Activated gamma-delta T cell (primary cell): ENCODE measurements around the gene SF3A2.
"Not testable (repeated sequence)": the region's sequence is repeated elsewhere in the genome, so short reads cannot be mapped to it uniquely, and the experiment has no call there.

ENCODE experiments used
- DNase-seq: peaks from one replicate; lab custom pipeline; 2025; lab: John Stamatoyannopoulos, UW
- total RNA-seq, 2 donors: gene quantifications; one replicate each; lab custom pipeline; 2026; lab: John Stamatoyannopoulos, UW

The SF3A2 gene, protein sequence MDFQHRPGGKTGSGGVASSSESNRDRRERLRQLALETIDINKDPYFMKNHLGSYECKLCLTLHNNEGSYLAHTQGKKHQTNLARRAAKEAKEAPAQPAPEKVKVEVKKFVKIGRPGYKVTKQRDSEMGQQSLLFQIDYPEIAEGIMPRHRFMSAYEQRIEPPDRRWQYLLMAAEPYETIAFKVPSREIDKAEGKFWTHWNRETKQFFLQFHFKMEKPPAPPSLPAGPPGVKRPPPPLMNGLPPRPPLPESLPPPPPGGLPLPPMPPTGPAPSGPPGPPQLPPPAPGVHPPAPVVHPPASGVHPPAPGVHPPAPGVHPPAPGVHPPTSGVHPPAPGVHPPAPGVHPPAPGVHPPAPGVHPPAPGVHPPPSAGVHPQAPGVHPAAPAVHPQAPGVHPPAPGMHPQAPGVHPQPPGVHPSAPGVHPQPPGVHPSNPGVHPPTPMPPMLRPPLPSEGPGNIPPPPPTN
- total RNA-seq = 41.5 to 45.6 reads per million in 2 donors

DNA sequence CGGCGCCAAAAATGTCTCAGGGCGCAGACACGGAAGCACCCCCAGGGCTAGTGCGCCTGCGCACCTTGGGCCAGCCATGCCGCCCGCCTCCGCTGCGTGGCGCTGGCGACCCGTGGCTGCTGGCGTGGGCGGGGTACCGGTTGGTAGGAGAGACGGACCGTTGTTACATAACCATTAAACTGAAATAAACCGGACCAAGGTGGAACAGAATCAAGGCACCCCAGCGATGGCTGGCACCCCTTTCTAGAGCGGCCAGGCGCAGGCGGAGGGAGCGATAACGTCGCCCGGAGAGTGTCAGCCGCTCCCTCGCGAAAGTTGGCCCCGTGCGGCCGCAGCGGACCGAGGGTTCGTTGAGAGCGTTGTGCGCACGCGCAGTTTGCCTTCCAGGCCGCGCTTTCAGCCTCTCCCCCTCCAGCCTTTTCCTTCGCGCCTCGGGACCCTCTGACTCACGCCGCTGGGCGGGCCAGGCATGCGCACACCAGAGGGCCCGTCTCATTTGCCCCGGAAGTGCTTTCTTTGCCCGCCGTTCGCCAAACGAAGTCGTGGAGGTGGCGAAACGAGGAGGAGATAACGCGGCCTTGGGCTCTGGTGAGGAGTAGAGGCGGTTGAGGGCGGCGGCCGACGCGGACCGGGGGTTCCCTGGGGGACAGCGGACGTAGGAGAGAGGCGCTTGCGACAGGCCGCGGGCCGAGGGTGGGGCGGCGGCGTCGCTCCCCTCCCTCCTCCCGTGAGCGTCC, at the start of gene SF3A2, which contains the start of gene PLEKHJ1:
SF3A2 (plus strand) TSS at position 511 of the 737 bp plus-strand sequence. CDS start 6,595 bp downstream, outside the sequence.
PLEKHJ1 (minus strand) TSS at position 16 of the 737 bp plus-strand sequence. CDS start 81 bp downstream, outside the sequence.
- DNase-seq = peak; percentile 96

DNA sequence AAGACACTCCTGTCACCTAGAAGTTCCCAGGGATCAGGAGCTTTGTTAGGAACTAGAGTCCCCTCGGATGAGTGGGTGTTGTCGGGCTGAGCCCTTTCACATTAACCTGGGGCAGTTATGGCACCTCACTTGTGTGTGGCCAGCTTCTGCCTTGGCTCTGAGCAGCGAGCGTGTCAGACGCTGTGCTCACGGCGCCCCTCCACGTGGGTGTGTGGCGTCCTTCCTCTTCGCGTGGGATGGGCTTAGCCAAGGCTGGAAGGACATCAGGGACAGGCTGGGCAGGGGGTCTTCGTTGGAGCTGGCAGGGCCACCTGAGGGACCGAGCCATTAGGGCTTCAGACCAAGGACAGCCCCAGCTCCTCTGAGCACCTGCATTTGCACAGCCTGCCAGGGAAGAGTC, 49.5 kb upstream of the SF3A2 start:
- DNase-seq = no peak

DNA sequence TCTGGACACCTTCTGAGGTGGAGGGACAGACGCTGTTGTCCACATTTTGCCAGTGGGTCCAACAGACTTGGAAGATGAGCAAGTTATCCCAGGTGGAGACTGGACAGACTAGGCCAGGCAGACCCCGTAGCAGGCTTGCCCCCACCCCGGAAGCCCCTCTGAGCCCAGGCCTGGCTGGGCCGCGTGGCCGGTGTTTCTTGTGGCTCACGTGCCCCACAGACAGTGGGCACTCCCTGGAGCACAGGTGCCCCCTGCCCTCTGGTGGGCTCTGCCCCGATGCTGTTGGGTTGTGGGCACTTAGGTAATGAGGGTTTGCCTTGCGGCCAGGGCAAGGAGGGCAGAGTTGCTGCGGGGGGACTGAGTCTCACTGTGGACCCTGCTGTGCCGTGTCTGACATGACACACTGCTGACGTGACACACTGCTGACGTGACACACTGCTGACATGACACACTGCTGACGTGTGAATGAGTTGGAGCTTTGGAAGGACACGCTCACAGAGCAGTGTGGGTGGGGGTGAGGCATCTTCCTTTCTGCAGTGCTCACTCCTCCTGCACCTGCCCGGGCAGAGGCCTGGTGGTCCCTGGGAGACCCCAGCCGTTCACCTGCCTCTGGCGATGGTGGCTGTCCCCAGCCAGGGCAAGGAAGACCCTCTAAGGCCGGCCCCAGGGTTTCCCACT, 47.8 kb upstream of the SF3A2 start:
- no peak for DNase-seq

DNA sequence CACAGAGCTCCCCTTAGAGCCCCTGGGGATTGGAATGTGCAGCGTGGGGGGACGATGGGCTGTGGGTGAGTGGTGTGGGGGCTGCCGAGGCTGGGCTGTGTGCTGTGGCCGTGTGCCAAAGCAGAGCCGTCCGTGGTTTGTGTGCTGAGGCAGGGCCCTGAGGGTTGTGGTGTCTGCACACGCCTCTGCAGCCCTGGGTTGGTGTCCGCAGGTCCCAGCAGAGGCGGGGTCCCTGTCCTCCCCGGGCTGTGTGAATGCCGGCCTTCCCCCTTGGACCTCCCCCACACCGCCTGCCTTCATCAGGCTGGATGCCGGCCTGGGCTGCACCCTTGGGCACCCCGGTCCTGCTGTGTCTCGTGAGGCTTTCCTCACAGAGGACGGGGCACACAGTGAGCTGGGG, 46.7 kb upstream of the SF3A2 start:
- no peak for DNase-seq

DNA sequence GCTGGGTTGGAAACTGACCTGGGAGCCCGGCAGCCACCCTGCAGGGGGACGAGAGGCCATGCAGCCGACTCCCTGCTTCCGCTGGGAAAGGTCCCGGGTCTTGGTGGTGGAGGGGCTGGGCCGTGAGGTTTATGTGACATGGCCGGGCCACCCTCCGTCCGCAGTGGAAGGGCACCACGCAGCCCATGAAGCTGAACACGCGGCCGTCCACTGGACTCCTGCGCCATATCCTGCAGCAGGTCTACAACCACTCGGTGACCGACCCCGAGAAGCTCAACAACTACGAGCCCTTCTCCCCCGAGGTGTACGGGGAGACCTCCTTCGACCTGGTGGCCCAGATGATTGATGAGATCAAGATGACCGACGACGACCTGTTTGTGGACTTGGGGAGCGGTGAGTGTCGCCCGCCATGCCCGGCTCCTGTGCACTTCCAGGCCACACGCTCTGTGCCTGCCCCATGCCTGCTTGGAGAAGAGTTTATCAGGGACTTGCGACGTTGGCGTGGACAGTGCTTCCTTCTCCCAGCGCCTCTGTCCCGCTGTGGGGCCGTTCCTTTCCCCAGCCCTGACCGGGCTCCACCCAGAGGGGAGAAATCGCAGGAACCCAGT, 45.7 kb upstream of the SF3A2 start:
- no peak for DNase-seq

DNA sequence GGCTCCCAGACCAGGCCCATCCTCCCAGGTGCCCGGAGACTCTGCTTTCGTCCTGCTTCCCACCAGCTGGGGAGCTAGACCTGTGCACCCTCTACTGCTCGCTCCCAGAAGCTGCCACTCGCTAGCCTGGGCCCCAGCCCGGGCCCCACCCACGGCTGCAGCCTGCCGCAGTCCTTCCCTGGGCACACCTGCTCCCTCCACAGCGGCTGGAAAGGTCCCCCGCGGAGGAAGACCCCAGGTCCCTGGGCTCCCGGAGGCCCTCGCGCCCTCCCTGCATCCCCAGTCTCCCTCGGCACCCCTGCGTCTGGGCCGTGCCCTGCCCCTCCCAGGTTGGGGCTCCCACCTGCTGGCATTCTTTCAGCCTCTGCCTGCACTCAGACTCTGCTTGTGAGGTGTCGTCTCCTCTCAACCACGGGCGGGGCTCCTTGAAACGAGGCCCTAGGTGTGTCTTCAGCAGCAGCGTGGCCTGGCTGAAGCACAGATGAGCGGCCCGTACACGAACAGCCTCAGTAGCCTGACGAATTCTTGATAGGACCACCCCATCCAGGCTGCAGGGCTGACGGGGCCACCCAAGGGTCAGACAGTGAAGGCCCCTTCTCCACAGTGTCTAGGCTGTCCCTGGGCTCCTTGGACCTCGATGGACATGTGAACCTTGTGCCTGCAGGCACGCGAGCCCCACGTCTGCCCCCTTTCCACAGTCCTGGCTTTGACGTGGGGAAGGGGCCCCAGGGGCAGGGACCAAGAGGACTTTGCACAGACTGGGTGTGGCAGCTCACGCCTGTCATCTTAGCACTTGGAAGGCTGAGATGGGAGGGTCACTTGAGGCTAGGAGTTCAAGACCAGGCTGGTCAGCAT, 44.9 kb upstream of the SF3A2 start:
- DNase-seq = no peak

DNA sequence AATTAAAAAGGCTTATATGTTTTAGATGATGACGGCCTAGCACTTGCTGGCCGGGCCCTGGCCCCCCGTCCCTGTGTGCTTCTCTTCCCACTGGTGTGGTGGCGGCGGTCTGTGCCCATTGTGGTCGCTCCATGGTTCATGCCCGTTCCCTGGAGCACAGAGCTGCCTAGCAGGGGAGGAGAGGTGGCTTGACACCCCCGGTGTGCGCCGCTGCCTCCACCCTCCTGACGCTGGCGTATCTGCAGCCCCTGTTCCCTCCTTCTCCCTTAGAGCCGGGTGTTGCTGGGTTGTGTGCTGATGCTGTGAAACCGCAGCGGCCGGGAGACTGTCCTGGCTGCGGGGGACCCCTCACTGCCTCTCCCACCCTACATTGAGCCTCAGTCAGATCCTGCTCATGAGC, 43.8 kb upstream of the SF3A2 start:
- no peak for DNase-seq

DNA sequence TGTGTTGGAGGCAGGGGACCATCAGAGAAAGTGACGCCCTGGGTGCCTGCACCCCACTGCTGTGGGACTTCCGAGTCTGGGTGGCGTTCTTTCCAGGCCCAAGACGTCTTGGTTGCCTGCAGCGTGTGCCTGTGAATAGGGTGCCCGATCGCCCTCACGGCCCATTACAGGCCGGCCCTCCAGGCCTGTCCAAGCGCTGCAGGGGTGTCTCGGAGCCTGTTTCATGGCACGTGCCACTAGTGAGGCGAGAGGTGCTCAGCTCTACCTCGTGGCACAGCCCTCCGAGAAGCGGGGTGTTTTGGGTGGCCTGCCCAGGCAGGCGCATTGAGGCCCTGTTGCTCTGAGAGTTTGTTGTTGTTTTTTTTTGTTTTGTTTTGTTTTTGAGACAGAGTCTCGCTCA, 42.8 kb upstream of the SF3A2 start:
- no peak for DNase-seq

DNA sequence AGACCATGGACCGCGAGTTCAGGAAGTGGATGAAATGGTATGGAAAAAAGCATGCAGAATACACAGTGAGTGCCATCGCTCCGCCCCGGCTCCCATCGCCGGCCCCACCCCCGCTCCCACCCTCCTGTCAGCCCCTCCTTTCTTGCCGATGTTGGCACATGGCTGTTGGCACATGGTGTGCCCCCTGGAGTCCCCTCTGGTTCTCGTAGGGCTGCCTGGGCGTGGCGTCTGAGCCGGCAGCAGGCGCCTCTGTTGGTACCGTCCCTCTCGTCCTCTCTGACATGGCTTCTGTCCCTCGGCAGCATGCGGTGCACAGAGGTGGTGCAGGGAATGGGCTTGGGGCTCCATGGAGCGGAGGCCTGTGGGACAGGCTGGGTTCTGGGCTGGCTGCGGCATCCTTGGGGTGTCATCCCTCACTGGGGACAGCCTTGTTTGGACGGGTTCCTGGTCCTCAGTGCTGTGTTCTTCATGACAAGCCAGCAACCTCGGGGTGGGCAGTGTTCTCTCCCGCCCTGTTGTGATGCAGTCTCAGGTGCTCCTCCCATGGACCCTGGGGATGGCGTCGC, 42.0 kb upstream of the SF3A2 start:
- DNase-seq = no peak

DNA sequence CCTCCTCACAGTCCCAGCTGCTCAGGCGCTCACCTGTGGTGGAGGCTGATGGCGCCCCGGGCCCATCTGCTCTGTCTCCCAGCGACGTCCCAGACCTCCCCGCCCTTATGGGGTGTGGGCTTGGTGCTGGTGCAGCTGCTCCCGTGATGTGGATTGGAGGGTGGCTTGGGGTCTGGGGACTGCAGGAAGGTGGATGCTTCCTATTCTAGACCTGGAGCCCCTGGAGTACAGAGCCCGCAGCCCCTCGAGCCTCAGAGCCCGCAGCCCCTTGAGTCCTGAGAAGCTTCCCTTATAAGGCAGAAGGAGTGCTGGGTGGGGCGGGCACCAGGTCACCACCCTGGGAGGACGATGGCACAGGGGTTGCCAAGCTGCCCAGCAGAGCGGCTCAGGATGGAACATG, 41.3 kb upstream of the SF3A2 start:
- DNase-seq = no peak

DNA sequence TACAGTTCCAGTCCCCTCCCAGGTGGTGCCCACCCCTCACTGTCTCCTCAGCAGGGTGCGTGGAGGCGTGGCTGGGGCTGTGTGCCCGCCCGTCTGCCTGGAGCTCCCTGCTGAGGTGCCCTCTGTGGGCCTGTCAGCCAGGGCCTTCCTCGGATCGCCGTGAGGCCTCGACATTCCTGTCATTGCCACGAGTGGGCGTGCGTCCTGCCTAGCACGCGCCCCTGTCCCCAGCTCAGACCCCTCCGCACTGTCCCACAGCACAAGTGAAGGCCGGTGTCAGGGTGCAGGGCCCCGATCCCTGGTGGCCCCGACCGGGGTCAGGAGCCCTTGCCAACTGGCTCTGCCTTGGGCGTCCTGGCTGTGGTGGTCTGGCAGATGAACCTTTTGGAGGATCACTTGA, 40.7 kb upstream of the SF3A2 start:
- DNase-seq = no peak

DNA sequence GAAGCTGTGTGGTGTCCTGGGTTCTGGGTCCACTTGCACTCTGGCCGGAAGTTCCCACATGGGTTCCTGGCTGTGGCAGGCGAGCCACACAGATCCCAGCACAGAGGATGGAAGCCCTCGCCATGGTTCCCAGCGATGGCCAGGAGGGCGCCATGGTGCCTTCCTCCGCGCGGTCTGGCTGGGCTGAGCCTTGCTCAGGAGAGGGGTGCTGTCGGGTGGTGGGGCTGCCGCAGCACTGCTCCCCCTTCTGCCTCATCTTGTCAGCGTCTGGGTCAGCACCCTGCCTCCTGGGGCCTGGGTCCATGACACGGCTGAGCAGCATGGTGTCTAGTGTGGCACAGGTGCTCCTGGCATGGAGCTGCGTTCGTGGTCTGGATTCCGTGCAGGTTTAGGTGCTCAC, 39.4 kb upstream of the SF3A2 start:
- no peak for DNase-seq

DNA sequence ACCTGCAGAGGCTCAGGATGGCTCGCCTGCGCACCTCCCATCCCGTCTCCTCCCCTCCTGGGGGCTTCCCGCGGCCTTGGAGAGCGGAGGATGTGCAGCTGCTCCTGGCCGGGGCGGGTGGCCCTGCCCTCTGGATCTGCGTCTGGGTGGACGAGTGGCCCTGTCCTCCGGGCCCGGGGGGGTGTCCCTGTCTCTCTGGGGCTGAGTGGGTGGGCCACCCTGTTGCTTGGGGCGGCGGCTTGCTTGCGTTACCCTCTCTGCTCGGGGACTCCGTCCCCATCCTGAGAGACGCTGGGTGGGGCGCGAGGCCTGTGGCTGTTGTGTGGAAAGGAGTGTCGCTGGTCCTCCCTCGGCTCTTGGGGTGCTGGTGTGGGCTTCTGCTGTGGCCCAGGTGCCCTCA, 38.3 kb upstream of the SF3A2 start:
- no peak for DNase-seq

DNA sequence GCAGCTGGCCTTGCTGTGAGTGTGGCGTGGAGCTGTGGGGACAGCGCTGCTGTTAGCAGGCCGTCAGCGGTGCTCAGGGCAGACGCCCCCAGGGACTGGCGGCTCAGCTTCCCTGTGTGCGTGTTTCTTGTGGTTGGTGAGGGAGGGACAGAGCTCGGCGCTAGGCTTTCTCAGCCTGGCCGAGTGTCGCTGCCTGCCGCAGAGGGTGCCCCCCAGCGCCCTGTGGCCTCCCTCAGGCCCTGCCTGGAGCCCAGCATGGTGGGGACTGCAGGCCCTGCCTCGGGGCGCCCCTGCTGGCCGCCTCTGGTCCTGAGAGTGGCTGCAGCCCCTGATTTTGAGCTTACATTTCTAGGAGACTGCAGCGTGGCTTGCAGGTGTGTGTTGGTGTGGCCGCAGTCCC, 37.4 kb upstream of the SF3A2 start:
- DNase-seq = no peak

DNA sequence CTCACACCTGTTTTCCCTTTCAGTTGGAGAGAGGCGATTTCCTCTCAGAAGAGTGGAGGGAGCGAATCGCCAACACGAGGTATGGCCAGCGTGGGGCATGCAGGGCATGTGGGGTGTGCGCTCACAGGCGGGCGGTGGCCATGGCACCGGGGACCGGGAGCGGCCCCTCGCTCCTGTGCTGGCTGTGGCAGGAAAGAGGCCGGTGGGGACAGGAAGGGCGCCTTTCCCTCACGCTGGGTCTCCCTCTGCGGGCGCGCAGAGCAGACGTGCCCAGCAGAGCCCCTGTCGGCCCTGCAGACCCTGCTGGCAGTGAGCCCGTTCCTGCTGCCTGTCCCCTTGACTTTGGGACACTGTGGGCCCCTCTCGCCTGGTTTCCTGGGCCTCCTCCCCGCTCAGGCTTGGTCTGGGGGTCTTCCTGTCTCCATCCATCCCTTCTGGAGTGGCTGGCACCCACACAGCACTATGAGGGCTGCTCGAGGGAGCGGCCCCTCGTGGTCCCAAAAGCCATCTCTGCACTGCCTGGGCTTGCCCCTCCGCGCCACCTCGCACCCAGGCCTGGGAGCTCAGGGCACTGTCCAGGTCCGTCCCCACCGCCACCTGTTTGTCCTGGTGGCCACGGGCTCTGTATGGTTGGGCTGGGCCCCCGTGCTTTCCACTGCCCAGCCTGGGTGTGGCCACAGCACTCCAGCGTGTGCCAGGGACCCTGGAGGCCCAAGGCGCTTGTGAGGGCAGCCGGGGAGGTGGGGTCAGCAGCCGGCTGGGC, 36.6 kb upstream of the SF3A2 start:
- no peak for DNase-seq

DNA sequence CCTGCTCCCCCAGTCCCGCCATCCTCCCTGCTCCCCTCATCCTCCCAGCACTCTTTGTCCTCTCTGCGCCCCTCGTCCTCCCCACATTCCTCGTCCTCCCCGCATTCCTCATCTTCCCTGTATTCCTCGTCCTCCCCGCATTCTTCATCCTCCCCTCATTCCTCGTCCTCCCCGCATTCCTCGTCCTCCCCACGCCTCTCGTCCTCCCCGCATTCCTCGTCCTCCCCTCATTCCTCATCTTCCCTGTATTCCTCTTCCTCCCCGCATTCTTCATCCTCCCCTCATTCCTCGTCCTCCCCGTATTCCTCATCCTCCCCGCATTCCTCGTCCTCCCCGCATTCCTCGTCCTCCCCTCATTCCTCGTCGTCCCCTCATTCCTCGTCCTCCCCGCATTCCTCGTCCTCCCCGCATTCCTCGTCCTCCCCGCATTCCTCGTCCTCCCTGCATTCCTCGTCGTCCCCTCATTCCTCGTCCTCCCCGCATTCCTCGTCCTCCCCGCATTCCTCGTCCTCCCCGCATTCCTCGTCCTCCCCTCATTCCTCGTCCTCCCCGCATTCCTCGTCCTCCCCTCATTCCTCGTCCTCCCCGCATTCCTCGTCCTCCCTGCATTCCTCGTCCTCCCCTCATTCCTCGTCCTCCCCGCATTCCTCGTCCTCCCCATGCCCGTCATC, 35.9 kb upstream of the SF3A2 start:
- DNase-seq = not testable (repeated sequence)

DNA sequence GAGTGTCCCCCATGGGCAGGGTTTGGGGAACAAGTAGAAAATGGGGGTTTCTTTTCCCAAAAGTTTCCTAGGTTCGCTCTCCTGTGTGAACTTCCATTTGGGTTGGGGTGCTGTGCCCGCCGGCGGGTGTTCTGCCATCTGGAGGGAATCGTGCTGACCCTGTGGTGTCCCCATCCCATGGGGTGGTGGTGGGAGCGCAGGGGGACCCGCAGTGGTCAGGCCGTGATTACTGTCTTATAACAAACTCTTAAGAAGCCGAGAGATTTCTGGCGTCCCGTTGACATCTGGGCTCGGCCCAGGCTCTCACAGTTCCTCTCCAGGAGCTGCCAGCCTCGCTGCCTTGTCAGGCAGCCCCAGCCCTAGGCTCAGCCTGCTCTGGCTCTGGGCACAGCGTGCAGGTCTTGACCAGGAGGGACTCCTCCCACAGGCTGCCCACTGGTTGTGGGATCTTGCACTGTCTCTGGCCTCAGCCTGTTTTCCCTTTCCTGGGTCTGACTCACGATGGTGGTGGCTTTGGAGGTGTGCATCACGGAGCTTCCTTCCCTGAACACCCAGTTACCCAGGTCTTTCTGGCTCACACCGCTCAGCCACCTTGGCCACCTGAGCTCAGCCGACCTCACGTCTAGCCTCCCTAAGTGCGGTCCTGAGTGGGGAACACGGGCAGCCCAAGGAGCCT, 35.0 kb upstream of the SF3A2 start:
- no peak for DNase-seq

DNA sequence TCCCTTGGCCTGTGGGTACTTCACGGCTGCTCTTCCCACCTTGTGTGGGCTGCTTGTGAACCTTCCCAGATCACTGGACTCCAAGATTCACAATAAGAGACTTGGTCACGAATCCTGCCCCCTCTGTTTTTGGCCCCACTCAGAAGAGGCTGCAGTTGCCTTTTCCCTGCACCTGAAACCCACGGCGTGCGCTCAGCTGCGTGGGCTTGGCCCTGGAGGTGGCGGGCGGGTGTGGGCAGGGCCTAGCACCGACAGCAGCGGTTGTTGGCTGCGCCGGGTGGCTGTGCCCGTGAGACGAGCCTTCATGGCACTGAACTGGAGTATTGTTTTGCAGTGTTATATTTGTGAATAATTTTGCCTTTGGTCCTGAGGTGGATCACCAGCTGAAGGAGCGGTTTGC, 34.3 kb upstream of the SF3A2 start:
- no peak for DNase-seq

DNA sequence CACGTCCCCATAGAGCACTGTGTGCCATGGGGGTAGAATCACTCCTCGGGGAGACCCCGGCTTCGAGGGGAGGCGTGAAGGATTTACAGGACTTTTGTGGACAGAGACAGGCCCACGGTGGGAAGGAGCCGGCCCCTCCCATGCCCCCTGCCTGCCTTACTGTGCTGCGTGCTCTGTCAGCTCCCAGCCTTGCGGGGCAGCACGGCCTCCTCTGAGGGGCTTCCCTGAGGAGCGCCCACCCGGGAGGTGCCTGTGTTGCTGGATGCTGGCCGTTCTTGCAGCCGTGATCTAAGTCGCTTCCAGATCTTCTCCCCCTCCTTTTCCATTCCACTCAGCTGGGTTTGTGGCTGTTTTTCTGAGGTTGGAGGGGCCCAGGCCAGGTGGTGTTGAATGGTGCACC, 29.6 kb upstream of the SF3A2 start:
- no peak for DNase-seq
